Iris pigment epithelial cell (primary cell): ENCODE data around the gene MYADML2.

Source experiments
- DNase-seq: peaks from one replicate; pipeline ENCODE4 v3.0.0-alpha.2; 2011; ENCODE audit warnings: low read depth

MYADML2 gene

DNA sequence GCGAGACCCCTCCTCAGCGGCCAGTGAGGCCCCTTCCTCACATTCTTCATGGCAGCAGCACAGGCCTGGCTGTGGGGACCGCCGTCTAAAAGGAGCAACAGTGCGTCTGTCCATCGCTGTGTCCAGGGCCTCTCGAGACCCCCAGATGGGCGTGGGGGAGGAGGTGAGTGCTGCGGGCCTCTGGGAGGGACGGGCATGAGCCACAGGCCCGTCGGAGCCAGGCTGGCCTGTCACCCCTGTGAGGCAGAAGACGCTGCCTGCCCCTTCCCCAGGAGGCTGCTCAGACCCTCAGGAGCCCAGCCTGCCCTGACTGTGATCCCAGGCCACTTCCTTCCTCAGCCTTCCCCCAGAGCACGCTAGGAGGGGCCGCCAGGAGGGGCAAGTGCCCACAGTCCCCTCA, 7.8 kb downstream of the MYADML2 start:
- DNase-seq: no peak

DNA sequence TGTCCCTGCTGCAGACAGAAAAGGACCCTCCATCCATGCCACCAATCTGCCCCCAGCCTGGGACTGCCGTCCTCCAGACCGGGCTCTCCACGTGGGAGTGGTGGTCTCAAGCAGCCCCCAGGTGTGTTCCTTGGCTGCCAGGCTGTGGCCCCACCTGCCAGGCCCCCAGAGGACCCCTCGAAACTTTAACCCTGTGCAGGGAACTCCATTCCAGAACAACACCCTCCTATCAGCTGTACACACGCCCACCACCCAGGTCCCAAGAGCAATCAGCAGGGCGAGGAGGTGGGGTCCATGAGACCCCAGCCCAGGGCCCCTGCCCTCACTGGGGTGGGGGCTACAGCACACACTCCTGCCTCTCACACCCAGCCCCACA, 11.3 kb downstream of the MYADML2 start:
- DNase-seq: no peak

GRCh38 chr17:81934850-81935708, 12.0 kb downstream of the MYADML2 start:
- no peak for DNase-seq

- DNase-seq: no peak
Observed at GRCh38 chr17:81934098-81934757, 12.8 kb downstream of the MYADML2 start.

- DNase-seq: no peak
Observed at GRCh38 chr17:81933178-81933699, 13.8 kb downstream of the MYADML2 start.

DNA sequence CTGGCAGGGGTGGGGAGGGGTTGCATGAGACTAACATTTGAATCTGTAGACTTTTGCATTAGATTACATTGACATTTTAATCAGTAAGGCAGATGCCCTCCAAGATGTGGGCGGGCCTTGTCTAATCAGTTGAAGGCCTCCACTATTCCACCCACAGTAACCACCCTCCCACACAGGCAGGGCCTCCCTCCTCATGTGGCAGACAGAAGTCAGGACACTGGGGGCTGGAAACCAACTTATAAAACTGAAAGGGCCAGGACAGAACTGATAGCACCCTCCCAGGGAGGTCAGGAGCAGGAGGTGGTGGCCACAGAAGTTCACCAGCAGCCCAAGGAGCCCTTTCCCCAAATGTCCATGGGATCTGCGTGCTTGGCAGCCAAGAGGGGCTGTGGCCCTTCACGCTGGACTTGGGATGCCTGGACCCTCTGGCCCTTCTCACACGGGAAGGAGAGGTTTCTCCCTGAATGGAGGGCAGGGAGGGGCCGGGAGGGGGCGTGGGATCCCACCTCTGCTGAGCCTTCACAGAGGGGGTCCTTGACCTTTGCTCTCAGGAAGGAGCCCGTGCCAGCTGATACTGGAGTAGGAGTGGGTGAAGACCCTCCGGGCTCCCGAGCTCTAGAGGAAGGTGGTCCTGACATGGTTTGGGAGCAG, 14.6 kb downstream of the MYADML2 start:
- DNase-seq: no peak

GRCh38 chr17:81931557-81932332, 15.3 kb downstream of the MYADML2 start:
- DNase-seq: no peak

GRCh38 chr17:81931189-81931556, 15.9 kb downstream of the MYADML2 start:
- DNase-seq: no peak

DNA sequence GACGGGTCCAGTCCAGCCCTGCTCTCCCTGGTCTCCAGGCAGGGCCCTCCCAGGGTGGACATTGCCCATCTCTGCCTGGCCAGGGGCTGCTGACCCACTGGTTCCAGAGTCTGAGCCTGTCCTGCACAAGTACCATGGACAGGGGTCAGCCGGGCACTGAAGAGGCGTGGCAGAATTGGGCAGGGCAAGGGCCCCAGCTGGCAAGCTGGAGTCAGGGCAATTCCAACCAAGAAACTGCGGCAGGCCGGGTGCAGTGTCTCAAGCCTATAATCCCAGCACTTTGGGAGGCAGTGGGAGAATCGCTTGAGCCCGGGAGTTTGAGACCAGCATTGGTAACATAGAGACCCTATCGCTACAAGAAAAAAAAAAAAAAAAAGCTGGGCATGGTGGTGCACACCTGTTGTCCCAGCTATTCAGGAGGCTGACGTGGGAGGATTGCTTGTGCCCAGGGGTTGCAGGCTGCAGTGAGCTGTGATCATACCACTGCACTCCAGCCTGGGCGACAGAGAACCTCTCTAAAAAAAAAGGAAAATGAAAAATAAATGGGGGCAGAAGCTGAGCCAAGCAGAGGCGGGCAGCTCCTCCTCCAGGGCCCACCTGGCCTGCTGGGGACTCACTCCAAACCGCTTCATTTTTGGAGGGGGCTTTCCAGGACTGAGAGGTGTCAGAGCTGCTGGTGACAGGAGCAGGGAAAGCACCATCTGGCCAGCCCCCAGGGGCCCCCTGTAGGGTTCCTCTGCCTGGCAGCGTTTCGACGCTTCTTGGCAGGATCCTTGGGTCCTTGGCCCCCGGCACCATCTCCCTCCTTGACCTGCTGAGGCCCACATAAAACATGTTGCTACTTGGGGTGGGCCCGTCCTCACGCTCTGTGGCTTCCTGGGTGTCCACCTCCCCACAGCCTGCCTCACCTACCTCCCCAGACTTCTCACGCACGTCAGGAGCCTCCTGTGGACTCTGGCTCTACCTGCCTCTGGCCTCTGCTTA, 16.6 kb downstream of the MYADML2 start:
- DNase-seq: no peak

- no peak for DNase-seq
Observed at GRCh38 chr17:81929253-81930141, 17.5 kb downstream of the MYADML2 start.

DNA sequence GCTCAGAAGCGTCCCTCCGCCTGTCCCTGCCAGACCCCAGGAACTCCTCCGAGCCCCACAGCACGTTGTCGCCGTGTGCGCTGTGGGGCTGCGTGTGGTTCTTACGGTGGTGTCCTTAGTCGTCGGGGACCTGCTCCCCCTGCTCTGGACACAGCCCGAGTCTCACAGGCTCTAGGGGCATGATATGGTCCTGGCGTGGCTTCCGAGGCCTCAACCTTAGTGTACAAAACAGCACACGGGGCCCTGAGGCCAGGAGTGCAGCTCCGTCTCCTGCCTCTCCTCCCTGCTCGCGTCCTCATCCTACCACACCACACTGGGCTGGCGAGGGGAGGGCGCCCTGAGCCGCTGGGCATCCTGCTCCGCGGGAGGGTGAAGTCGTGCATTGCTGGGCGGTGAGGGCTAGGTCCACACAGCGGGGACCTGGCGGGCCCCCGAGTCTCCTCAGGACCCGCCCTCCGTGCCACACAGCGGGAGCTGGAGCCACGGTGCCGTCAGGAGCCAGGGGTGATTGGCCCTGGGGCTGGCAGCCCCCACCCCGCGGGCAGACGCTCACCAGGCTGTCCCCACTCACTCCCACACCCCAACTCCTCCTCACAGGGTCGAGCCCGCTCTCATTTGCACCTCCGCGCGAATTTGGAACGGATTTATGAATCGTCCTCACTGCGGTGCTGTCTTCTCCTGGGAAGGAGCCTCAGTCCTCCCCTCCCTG, 18.3 kb downstream of the MYADML2 start:
- DNase-seq: no peak

DNA sequence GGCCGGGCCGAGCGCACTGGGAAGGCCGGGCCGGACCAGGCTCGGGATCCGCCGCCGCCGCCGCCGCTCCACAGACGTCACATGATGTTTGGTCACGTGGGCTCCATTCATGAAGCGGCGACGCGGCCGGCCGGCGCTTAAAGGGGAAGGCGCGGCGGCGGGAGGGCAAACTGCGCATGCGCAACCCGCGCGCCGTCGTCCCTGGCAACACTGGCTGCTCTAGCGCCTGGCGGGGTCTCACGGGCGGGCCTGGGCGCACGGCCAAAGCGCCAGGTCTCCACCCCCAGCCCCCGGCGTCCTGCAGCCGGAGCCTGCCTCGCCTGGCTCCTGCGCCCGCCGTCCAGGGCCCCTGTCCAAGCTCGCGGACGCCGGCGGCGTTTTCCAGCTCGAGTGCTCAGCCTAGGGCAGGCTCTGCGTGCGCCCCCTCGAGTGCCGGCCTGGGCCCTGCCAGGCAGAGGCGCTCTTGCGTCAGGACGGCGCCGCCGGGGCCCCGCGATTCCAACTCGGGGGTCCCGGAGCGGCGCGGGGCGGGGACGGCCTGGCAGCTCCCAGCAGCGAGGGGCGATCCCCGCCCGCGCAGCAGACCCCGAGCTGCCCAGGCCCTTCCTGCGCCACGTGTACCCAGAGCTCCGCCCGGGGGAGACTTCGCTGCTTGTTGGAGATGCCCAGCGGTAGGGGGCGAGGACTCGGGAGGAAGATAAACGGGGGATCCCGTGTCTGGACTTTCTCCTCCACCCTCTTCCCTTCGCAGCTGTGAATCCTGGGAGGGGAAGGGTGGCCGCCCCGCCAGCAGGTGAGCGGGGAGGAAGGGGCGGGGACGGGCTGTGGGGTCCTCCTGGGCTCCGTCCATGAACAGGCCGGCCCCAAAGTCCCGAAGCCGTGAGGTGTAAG, 19.1 kb downstream of the MYADML2 start, which contains the start of gene MAFG:
Gene MAFG, minus strand, starts transcription at position 83 of the 891 bp plus-strand sequence. CDS start 4,550 bp downstream, outside the sequence.
- peak; percentile 90 for DNase-seq

DNA sequence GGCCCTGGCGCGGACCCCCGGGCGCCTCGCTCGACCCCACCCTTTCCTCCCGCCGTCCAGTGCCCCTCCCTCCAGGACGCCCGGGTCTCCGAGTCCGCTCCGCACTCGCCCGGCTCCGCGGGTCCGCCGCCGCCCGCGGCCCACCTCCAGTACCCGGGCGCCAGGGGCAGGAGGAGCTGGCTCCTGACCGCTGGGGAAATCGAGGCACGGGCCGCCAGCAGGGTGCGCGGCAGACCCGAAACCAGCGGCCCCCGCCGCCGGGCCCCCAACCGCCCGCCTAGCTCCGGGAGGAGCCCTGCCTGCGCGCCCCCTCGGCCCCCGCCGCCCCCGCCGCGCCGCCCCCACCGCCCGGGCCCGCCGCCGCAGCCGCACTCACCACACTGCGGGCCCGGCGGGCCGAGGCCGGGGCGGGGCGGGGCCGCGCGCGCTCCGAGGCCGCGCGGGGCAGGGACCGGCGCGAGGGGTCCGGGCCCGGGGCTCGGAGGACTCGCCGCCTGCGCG, 19.8 kb downstream of the MYADML2 start:
- DNase-seq: no peak

- peak; percentile 70 for DNase-seq
Observed at GRCh38 chr17:81926451-81927151, 20.4 kb downstream of the MYADML2 start.

- no peak for DNase-seq
Observed at GRCh38 chr17:81925860-81926450, 21.1 kb downstream of the MYADML2 start.
